ENCODE data around the gene LYST.
A peak's percentile ranks its signal among the peaks of the same experiment; 100 is the strongest.
"Not testable (repeated sequence)": the region's sequence is repeated elsewhere in the genome, so short reads cannot be mapped to it uniquely, and the experiment has no call there.

LYST gene

DNA sequence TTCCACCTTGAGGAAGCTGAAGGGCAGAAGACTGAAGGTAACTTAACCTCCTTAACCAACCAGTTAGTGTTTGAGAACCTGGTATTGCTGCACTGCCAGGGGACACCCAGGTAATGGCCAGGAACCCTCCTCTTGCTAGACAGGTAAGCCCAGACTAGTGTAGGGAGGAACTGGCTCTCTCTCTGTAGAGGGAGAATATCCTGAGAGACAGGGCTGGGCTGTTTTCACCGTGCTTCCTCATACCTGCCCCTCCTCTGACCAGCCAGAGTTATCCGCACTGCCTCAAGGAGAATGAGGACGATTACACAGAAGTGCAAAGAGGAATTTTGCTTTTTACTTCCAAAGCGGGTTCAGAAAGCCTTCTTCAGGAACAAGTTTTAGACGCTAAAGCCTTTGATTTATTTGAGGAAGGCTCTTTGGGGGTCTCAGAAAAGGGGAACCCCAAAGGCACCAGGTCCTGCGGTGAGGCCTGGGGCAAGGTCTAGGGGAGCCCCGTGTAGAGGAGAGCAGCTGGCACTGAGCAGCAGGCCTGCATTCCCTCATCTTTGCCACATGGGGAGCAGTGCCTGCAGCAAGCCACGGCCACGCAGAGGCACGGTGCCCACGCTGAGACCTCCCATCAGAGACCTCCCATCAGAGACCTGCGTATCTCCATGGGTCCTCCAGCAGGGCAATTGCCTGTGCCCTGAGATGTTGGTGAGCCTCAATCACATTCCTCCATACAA, 230.6 kb downstream of the LYST start:
- DNase-seq (ENCODE audit: low spot score): no peak

DNA sequence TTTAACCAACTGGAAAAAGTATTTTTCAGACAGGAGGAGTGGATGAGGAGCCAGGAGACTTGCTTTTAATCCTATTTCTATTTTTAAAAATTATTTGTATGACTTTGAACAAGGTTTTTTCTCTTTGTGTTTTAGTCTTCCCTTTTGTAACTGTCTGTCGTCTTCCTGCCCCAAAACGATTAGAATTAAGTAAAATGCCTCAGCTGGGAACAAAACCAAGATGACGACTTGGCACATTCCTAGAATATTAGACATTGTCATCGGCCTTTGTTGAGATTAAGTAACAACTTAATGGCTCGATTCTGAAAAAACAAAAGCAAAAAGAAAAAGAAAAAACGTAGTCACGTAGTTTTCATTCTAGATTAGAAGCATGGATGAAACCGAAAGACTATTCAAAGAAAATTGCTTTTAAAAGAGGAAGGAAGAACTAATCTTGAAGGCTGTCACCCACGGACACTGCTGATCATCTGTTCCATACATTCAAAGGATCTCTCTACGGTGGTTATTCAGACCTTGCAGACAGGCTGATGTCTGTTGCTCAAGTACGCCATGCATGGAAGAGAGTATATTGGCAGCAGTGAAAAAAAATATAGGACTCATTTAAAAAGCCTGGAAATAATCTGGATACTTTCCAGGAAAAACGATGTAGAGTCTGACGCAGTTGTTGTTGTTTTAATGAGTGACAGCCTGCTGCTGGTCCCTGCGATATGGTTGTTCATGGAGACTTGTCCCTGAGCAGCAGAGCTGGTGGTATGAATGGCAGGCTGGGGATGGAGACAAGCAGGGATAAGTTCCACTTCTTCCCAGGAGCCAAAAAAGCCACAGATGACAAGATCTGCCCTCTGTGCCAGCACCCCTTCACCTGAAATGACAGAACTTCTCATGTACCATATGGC, 234.0 kb downstream of the LYST start:
- peak; percentile 15 for DNase-seq (ENCODE audit: low spot score)

DNA sequence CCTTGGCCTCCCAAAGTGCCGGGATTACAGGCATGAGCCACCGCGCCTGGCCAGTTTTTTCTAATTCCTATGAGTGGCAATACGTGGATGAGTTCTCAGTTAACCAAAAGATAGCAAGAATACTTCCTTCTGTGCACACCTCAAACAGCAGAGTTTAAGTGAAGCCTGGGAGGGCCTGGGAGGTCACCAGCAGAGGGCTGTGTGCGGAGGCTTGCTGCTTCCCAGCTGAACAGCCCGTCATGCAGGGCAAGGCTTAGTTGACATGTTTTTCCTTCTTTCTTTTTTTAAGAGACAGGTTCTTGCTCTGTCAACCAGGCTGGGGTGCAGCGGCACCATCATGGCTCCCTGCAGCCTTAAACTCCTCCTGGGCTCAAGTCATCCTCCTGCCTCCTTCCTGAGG, 234.9 kb downstream of the LYST start:
- no peak for DNase-seq (ENCODE audit: low spot score)

DNA sequence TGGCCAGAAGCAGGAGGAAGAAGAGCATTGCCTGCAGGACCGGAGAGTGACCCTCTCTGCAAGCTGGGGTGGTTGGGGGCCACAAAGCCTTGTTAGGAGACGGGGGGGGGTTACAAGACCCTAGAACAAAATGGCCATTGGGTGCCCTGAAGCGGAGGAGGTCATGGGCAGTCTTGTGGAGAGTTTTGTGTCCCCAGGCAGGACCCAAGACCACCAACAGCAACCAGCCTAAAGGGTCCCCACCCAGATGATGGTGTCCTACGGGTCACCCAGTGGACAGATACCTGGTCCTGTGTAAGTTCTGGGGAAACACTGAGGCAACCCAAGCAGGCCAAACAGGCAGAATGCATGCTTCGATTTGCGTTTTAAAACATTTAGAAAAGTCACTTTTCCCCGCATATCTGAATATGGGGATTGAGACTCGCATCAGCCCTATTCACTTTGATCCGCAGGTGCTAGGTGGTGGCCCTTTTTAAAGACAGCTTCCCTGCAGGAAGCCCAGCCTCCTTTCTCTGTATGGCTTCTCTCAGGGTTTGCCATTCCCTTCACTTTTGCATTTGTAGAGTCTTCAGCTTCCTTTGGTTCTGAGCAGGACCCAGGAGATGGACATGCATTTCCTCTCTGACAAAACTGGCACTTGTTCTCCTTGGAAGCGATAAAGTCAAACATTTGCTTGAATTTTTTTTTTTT, 238.2 kb downstream of the LYST start:
- no peak for DNase-seq (ENCODE audit: low spot score)

DNA sequence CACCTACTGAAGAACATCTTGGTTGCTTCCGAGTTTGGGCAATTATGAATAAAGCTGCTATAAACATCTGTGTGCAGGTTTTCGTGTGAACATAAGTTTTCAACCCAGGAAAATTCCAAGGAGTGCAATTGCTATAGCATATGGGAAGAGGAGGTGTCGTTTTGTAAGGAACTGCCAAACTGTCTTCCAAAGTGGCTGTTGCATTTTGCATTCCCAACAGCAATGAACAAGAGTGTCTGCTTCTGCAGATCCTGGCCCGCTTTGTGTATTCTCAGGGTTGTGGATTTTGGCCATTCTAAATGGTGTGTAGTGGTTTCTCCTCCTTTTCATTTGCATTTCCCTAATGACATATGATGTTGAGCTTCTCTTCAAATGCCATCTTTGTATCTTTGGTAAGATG, 240.9 kb downstream of the LYST start:
- no peak for DNase-seq (ENCODE audit: low spot score)

DNA sequence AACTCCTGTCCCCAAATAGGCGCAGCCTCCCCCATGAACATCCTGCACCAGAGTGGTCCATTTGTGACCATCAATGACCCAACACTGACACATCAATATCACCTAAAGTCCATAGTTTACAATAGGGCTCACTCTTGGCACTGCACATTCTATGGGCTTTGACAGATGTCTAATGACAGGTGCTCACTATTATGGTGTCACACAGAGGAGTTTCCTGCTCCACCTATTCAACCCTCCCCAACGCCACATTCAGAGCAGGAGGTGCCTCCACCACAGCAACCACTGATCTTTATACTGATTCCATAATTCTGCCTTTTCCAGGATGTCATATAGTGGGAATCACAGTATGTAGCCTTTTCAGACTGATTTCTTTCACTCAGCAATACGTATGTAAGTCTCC, 241.4 kb downstream of the LYST start:
- no peak for DNase-seq (ENCODE audit: low spot score)

DNA sequence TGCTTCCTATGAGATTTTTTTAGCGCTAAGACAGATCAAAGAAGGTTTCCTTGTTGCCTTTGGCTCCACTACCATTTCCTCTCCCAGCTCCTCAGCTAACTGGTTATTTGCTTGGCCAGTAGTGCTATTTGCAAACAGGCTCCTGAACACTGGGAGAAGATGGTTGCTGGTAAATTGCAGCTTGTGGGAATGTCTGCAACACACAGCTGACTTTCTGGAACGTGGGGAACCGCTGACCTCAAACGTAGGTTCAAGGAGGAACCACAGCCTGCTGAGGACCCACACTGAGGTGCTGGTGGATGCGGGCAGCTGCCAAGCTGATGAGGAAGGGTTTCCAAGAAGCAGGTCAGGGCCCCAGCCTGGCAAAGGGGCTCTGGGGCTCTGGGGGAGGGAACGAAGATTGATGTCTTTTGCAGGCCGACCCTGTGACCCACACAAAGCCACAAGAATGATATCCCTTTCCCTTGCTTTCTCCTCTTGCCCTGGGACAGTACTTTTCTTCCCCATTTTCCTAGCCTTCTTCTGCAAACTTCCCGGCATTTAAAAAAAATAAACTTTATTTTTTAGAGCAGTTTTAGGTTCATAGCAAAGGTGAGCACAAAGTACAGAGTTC, 241.9 kb downstream of the LYST start:
- no peak for DNase-seq (ENCODE audit: low spot score)

DNA sequence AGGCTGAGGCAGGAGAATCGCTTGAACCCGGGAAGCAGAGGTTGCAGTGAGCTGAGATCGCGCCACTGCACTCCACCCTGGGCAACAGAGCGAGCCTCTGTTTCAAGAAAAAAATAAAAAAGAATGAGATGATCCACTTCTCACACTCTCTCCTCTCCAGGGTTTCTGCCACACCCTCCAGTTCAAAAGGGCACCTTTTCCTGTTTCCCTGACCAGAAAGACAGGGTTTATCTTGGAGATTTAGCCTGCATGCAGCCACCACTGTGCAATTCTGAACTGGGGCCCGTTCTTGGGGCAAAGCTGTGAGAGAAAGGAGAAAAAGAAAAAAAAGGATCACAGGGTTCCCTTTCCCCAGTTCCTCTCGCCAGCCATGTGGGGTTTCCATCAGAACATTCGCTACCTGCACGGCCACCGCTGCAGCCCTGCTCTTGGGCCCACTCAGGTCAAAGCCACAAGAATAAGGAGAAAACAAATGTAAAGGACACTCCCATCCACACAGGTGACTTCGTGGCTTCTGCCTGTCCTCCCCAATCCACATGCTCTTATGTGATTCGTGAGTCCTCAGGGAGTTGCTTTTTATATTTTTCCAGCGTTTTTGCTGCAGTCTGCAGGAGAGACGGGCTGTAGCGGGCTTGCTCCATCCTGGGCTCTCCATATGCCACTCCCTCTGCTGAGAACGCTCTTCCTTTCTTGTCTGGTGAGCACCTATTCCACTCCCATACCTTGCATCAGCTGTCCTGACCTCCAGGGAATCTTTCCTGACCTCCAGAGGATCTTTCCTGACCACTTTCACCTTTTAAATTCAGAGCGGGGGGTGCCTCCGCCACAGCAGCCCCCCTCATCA, 243.5 kb downstream of the LYST start:
- DNase-seq (ENCODE audit: low spot score): no peak

DNA sequence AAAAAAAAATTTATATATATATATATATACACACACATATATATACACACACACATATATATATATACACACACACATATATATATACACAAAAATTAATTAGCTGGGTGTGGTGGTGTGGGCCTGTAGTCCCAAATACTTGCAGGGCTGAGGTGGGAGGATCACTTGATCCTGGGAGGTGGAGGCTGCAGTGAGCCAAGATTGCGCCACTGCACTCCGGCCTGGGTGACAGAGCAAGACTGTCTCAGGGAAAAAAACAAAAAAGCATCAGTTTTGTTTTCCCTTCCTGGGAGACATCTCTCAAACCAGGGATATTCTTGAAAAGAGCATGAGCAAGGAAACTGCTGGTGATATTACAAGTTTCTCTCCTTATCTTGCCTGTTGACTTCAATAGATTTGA, 247.6 kb downstream of the LYST start:
- not testable (repeated sequence) for DNase-seq (ENCODE audit: low spot score)

DNA sequence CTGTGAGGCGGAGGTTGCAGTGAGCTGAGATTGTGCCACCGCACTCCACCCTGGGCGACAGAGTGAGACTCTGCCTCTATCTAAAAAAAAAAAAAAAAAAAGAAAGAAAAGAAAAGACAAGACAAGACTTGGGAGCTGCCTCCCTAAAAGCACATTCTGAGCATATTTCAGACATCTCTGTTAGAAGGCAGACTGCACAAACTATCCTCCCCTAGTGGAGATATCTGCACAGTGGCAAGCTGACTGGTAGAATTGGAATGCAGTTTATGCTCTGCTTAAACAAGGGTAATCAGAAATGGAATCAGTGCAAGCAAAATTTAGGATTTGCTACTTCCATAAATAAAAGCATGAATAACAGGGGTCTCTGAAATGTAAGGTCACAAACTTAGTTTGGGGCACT, 248.9 kb downstream of the LYST start:
- DNase-seq (ENCODE audit: low spot score): no peak

DNA sequence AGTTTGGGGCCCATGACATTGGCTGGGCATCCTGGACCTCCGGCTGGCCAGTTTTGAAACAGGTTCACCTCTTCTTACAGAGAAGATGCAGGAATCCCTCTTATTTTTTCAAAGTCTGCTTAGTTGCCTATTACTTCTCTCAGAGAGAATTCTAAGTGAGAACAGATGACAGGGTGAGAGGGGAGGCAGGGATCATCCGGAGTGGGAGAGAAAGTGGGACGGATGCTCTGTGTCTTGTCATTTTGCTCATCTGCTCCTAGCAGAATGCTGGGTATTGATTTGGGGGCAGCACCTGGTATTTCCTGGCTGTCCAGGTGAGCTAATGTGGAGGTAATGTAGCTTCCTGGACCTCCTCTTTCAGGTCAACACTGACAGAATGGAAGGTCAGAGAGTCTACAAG, 249.6 kb downstream of the LYST start:
- DNase-seq (ENCODE audit: low spot score): no peak

DNA sequence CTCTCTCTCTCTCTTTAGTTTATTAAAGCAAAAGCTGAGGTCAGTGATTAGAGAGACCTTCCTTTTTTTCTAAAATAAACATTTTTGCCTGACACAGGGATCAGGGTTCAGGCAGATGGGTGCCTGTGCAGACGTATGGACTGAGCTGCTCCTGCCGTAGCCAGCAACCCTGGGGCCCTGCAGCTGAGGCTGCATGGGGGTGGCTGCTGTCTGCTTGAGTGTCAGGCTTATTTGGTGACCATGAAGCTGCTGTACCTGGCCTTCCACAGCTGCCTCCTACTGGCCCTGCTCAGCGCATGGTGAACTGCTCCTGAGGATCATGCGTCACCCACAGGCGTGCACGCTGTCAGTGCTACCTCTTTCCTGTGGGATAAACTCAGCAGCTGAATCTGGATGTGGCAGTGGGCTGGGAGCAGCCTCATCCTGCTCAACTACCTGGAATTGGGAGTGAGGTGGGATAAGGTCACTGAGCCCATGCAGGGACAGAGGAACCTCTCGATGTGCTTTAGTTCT, 252.2 kb downstream of the LYST start:
- DNase-seq (ENCODE audit: low spot score): no peak

DNA sequence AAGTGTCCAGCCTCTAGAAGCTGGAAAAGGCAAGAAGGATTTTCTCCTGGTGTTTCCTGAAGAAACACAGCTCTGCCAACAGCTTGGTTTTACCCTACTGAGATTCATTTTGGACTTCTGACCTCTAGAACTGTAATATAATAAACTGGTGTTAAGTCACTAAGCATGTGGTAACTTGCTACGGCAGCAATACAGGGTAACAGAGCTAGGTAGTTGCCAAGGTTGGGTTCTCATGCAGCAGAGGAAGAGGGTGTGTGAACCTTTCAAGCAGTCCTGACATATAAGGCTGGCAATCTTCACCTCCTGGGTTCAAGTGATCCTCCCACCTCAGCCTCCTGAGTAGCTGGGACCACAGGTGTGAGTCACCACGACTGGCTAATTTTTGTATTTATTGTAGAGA, 253.1 kb downstream of the LYST start:
- no peak for DNase-seq (ENCODE audit: low spot score)

DNA sequence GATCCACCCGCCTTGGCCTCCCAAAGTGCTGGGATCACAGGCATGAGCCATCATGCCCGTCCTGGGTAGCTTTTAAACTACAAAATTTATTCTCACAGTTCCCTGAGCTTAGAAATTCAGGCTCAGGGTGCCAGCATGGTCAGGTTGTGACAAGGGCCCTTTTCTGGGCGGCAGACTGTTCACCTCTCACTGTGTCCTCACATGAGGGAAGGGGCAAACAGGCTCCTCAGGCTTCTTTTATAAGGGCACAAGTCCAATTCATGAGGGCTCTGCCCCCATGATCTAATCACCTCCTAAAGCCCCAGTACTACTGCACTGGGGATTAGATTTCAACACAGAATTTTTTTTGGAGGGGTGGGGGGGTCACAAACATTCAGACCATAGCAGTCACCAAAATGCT, 253.9 kb downstream of the LYST start:
- DNase-seq (ENCODE audit: low spot score): no peak
